Activated CD8-positive, alpha-beta memory T cell treated with anti-CD3 and anti-CD28 coated beads, Interleukin-2, amount 50 U/mL, for 48 hours (primary cell): ENCODE measurements around the gene KRT14.
"Not testable (repeated sequence)": the region's sequence is repeated elsewhere in the genome, so short reads cannot be mapped to it uniquely, and the experiment has no call there.

Experiments
- DNase-seq: peaks from one replicate; pipeline ENCODE4 v3.0.0-alpha.2; 2020

The KRT14 gene

DNA sequence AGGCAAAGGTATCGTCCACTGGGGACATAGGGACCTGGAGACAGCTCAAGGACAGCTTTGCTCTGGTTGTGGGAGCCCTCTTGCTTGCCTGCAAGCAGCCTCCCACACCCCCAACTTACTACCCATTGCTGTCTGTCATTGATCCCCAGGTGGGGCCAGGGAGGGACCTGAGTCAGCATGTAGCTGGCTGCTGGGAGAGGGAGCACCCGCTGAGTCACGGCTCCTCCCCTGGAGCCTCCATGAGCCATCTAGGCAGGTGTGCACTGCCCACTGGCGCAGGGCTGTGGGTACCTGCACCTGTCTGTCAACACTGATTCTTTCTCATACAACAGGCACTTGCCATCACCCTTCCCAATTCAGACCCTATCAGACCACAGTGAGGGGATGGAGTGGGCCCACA, 10.0 kb downstream of the KRT14 start:
- DNase-seq, result not testable (repeated sequence)

- no peak for DNase-seq
These were observed 11.4 kb downstream of the KRT14 start for GRCh38 chr17:41575336-41575735.

DNA sequence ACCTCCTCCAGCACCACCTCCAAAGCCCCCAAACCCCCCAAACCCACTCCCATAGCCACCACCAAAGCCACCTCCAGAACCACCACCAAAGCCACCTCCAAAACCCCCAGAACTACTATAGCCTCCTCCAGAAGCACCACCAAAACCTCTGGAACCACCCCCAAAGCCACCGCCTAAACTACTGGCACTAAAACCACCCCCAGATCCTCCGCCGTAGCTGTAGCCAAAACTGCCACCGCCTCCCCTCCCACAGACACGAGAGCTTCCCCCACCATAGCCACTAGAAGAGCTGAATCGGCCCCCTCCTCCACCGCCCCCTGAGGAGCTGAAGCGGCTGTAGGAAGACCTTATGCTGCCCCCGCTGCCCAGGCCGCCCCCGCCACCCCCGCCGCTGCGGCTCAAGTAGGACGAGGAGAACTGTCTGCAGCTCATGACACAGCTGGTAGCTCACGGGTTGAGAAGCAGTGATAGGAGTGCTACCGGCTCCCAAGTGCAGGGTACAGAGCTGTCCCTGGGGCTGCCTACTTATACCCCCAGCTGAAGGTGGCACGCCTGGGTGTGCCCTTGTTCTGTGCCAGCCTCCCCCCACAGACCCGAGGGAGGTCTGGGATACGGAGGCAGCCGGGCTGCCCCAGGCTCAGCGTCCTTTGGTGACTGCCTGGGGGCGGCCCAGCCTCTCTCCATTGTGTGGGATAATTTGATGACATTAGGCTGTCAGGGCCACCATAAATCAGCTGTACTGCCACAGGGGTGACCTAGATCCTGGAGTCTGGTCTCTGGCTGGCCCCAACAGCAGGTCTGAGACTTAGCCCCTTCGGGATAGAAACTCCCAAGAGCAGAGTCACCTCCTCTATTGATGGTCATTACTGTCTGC, 14.9 kb downstream of the KRT14 start, which contains the start of gene KRT9:
Gene KRT9, minus strand, starts transcription at position 499 of the 874 bp plus-strand sequence. Its CDS starts 67 bp downstream, at position 432.
- no peak for DNase-seq

GRCh38 chr17:41567317-41567716, 19.4 kb downstream of the KRT14 start:
- DNase-seq, result no peak

DNA sequence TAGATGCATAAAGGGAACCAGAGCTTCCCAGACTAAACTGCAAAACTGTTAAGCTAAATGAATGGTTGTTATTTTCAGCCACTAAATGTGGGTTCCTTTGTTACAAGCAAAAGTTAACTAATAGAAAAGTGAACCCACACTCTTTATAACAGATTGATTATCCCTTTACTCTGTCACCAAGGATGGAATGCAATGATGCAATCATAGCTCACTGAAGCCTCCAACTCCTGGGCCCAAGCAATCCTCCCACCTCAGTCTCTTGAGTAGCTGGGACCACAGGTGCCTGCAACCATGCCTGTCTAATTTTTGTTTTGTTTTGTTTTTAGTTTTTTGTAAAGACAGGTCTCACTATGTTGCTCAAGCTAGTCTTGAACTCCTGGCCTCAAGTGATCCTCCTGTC, 21.4 kb downstream of the KRT14 start:
- no peak for DNase-seq

DNA sequence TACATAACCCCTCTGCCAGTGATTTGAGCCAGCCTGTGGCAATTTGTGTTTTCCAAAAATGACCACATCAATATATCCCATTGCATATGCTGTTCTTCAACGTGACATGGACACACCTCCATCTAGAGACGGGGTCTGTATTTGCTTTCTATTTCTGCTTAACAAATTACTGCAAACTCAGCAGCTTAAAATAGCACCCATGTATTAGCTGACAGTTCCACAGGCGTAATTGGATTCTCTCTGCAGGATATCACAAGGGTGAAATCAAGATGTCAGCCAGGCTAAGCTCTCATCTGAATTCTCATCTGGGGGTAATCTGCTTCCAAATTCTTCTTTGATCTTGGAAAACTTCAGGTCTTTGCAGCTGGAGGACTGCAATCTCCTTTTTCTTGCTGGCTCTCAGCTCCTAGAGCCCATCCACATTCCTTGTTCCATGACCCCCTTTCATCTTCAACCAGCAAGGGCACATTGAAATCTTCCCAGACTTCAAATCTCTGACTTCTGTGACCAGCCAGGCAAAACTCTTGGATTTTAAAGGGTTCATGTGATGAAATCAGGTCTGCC, 23.0 kb downstream of the KRT14 start:
- DNase-seq, result no peak

- no peak for DNase-seq
These were observed 25.1 kb downstream of the KRT14 start for GRCh38 chr17:41561554-41561953.

DNA sequence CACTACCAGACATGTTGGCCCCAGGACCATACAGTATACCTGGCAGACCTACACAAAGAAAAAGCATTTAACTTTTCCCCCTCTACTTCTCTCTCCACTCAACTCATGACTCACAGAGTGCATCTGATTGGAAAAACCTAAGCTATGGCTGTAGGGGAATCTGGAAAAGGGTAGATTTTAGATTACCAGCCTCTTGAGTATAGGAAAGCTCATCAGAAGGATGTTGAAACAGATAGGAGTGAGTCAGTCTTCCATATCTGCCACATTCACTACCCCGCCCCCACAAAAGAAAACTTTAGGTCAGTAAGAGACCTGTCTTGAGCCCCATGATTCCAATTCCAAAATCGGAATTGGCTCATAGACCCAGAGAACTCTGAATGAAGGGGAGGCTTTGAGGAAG, 27.1 kb downstream of the KRT14 start:
- no peak for DNase-seq

- no peak for DNase-seq
These were observed 29.8 kb downstream of the KRT14 start for GRCh38 chr17:41556931-41557330.

GRCh38 chr17:41556306-41556705, 30.4 kb downstream of the KRT14 start:
- DNase-seq, result no peak

GRCh38 chr17:41555105-41555887, 31.4 kb downstream of the KRT14 start:
- no peak for DNase-seq

DNA sequence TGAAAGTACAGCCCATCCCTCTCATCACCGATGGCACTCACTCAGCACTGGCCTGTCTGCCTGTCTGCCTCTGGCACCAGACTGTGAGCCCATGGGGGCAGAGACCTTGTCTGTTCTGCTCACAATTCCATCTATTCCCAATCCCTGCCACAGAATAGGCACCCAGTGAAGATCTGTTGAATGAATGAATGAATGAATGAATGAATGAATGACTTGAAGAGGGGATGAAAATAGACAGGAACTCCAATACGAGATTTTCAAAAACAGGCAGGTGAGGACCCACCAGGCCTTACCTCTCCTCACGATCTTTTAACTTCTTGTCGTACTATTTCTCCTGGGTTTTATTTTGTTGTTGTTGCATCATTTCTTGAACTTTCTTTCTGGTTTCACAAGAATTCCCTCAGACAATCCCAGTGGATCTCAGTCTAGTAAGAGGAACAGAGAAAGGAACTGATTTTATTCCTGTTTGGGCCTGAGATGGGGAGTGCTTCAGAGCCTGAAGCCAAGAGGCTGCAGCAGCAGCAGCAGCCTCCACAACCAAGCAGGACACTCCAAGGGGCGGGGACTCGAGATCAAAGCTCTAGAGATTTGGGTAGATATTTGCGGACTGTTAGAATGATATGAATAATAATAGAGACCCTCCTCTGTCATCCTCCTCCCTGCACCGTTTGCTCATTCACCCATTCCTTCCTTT, 32.6 kb downstream of the KRT14 start:
- DNase-seq, result no peak

DNA sequence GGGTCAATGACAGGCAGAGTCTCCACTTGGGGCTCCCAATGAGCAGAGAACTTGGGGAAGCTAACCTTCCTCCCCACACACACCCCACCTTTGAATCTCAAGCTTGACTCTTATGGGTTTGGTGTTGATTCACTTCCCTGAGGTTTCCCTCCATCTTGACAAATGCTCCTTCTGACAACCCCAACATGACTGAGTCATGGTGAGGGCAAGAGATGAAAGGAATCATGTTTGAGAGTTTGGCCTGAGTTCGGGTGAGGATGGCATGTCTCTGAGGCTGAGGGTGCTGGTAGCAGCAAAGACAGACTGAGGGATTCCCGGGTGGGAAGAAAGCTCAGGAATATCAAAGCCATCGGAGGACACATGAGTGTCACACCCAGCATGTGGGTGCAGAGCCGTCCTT, 33.5 kb downstream of the KRT14 start:
- DNase-seq, result no peak

- DNase-seq, result no peak
These were observed 34.2 kb downstream of the KRT14 start for GRCh38 chr17:41552455-41552854.

DNA sequence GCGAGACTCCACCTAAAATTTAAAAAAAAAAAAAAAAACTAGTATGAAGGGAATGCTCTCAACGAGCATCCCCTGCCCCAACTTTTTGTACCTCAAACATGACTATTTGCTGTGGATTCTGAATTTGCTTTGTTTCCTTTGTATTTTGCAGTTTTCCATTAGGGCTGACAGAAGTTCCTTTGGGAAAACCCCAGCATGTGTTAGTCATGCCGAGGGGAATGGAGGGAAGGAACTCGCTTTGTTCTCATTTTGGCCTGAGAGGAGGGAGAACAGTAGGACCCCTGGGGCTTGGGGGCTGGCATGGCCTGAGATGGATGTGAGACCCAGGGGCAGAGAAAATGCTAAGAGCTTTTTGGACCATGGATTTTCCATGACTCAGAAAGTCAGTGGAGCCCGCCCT, 35.3 kb downstream of the KRT14 start:
- DNase-seq, result no peak

DNA sequence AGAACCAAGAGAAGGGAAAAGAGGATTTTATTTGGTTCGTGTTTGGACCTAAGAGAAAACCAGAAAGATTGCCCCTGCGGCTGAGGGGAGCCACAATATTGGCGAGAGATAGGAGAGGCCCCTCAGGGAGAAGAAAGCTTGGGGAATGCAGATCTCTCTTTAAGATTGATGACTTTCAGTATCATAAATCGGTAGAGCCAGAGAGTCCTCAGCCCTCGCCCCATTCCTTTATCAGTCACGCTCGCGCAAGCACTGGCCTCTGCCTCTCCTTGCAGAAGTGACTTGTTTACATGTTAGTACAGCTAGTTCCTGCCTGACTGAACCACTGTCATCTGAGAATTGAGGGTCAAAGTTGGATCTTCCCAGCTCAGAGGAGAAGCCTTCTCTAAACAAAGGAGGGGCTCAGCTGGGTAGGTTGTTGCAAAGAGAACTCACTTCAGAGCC, 37.1 kb downstream of the KRT14 start:
- DNase-seq, result no peak

- peak; percentile 89 for DNase-seq
These were observed 37.7 kb downstream of the KRT14 start for GRCh38 chr17:41548844-41549595.

- peak; percentile 83 for DNase-seq
These were observed 38.5 kb downstream of the KRT14 start for GRCh38 chr17:41547921-41548843.

GRCh38 chr17:41547378-41547841, 39.3 kb downstream of the KRT14 start:
- DNase-seq, result no peak

- DNase-seq, result no peak
These were observed 39.9 kb downstream of the KRT14 start for GRCh38 chr17:41546819-41547218.
